HEK293 (cell line): ENCODE results near the gene MARK2.

Experiments used
- CTCF ChIA-PET: fragments of 350-600 bp; formaldehyde crosslinking; extraction: SDS; loops from one replicate; lab custom pipeline; 2021; ENCODE audit warnings: antibody characterized with exemption; lab: Yijun Ruan, JAX
- POLR2A ChIA-PET: fragments of 300-600 bp; formaldehyde crosslinking; extraction: SDS; loops from one replicate; lab custom pipeline; 2020; ENCODE audit warnings: antibody characterized with exemption, inconsistent platforms; lab: Yijun Ruan, JAX
- H3K27ac ChIP-seq: fragments of 200-500 bp; sonication (Bioruptor generic); 2 replicates; pipeline ENCODE4 v1.5.1; 2014; ENCODE audit warnings: low read depth, low read length, control low read depth, inconsistent platforms; ENCODE audit errors: extremely low read depth
- H3K36me3 ChIP-seq, 2 experiments: fragments of 200-500 bp in 1 of 2; sonication (Bioruptor generic) in 1 of 2; 1 replicate in 1 of 2; 2 replicates in 1 of 2; pipeline ENCODE4 v1.5.1; 2014 to 2017; ENCODE audit warnings: inconsistent platforms in 2 of 2, low read length in 2 of 2; ENCODE audit not compliant: control insufficient read depth in 2 of 2, insufficient read depth in 1 of 2
- H3K4me1 ChIP-seq: fragments of 200-500 bp; sonication (Bioruptor generic); 2 replicates; pipeline ENCODE4 v1.5.1; 2014; ENCODE audit warnings: mild to moderate bottlenecking, low read length, inconsistent platforms; ENCODE audit not compliant: control insufficient read depth, insufficient read depth
- H3K4me3 ChIP-seq: 2 replicates; pipeline ENCODE4 v1.5.1; 2011; ENCODE audit warnings: low read depth, mild to moderate bottlenecking, control low read depth, low read length, moderate library complexity
- H3K9me3 ChIP-seq: fragments of 200-500 bp; sonication (Bioruptor generic); 2 replicates; pipeline ENCODE4 v1.5.1; 2014; ENCODE audit warnings: low read depth, low read length, inconsistent platforms; ENCODE audit not compliant: control insufficient read depth, insufficient read depth
- GLIS2 ChIP-seq: fragments of 450-650 bp; formaldehyde crosslinking; IDR thresholded peaks from 2 replicates; pipeline ENCODE4 v1.5.1; 2016; ENCODE audit warnings: missing biosample characterization, missing genetic modification characterization
- IKZF3 ChIP-seq: fragments of 450-650 bp; IDR thresholded peaks from 2 replicates; pipeline ENCODE4 v1.5.0; 2018; ENCODE audit warnings: missing biosample characterization, mild to moderate bottlenecking, missing genetic modification characterization, moderate library complexity
- MEIS1 ChIP-seq: sonication (generic); formaldehyde crosslinking; IDR thresholded peaks from 2 replicates; pipeline ENCODE4 v1.8.1; 2022; ENCODE audit warnings: missing genetic modification reagents, mild to moderate bottlenecking, borderline replicate concordance
- OVOL3 ChIP-seq: fragments of 450-650 bp; formaldehyde crosslinking; IDR thresholded peaks from 2 replicates; pipeline ENCODE4 v1.5.1; 2016; ENCODE audit warnings: missing biosample characterization, missing genetic modification characterization
- SP3 ChIP-seq: fragments of 450-650 bp; formaldehyde crosslinking; IDR thresholded peaks from 2 replicates; pipeline ENCODE4 v1.5.1; 2016; ENCODE audit warnings: missing biosample characterization, missing genetic modification characterization
- YY2 ChIP-seq: fragments of 450-650 bp; formaldehyde crosslinking; IDR thresholded peaks from 2 replicates; pipeline ENCODE4 v1.5.1; 2016; ENCODE audit warnings: missing biosample characterization, missing genetic modification characterization
- ZBTB1 ChIP-seq: fragments of 450-650 bp; formaldehyde crosslinking; IDR thresholded peaks from 2 replicates; pipeline ENCODE4 v1.5.1; 2016; ENCODE audit warnings: missing biosample characterization, missing genetic modification characterization
- ZNF19 ChIP-seq: fragments of 450-650 bp; formaldehyde crosslinking; IDR thresholded peaks from 2 replicates; pipeline ENCODE4; 2016; ENCODE audit warnings: missing biosample characterization, missing genetic modification characterization, low read depth
- ZNF214 ChIP-seq: fragments of 450-650 bp; formaldehyde crosslinking; IDR thresholded peaks from 2 replicates; pipeline ENCODE4 v1.5.1; 2017; ENCODE audit warnings: missing biosample characterization, mild to moderate bottlenecking, missing genetic modification characterization, borderline replicate concordance
- ZNF350 ChIP-seq: fragments of 450-650 bp; formaldehyde crosslinking; IDR thresholded peaks from 2 replicates; pipeline ENCODE4 v1.5.0; 2017; ENCODE audit warnings: missing biosample characterization, mild to moderate bottlenecking, missing genetic modification characterization
- ZNF529 ChIP-seq: fragments of 450-650 bp; formaldehyde crosslinking; IDR thresholded peaks from 2 replicates; pipeline ENCODE4 v1.5.1; 2017; ENCODE audit warnings: missing genetic modification characterization, missing biosample characterization; ENCODE audit not compliant: insufficient replicate concordance
- ZNF560 ChIP-seq: fragments of 450-650 bp; formaldehyde crosslinking; IDR thresholded peaks from 2 replicates; pipeline ENCODE4 v1.5.1; 2017; ENCODE audit warnings: missing biosample characterization, missing genetic modification characterization, borderline replicate concordance
- ZNF654 ChIP-seq: fragments of 450-650 bp; formaldehyde crosslinking; IDR thresholded peaks from 2 replicates; pipeline ENCODE4 v1.5.1; 2016; ENCODE audit warnings: low read depth, missing biosample characterization, missing genetic modification characterization
- ZNF664 ChIP-seq: fragments of 450-650 bp; formaldehyde crosslinking; IDR thresholded peaks from 2 replicates; pipeline ENCODE4 v1.5.1; 2016; ENCODE audit warnings: missing biosample characterization, missing genetic modification characterization
- ZNF791 ChIP-seq: fragments of 450-650 bp; formaldehyde crosslinking; IDR thresholded peaks from 2 replicates; pipeline ENCODE4 v1.5.1; 2016; ENCODE audit warnings: missing biosample characterization, missing genetic modification characterization
- ZNF837 ChIP-seq: fragments of 450-650 bp; formaldehyde crosslinking; IDR thresholded peaks from 2 replicates; pipeline ENCODE4 v1.5.1; 2016; ENCODE audit warnings: missing biosample characterization, missing genetic modification characterization
- TF ChIP-seq, protein P1 (sequence below): fragments of 450-650 bp; IDR thresholded peaks from 2 replicates; pipeline ENCODE4 v1.5.1; 2018; ENCODE audit warnings: missing biosample characterization, missing genetic modification characterization
- TF ChIP-seq, protein P2 (sequence below): fragments of 450-650 bp; formaldehyde crosslinking; IDR thresholded peaks from 2 replicates; pipeline ENCODE4 v1.5.1; 2017; ENCODE audit warnings: missing biosample characterization, missing genetic modification characterization
- TF ChIP-seq, protein P3 (sequence below): fragments of 450-650 bp; formaldehyde crosslinking; optimal IDR thresholded peaks from 2 replicates; pipeline ENCODE3; 2016; ENCODE audit warnings: missing biosample characterization, mild to moderate bottlenecking, missing genetic modification characterization
- TF ChIP-seq, protein P4 (sequence below): fragments of 450-650 bp; formaldehyde crosslinking; IDR thresholded peaks from 2 replicates; pipeline ENCODE4 v1.5.1; 2016; ENCODE audit warnings: missing biosample characterization, missing genetic modification characterization
- TF ChIP-seq, protein P5 (sequence below): fragments of 450-650 bp; formaldehyde crosslinking; conservative IDR thresholded peaks from 2 replicates; pipeline ENCODE4 v1.5.1; 2016; ENCODE audit warnings: low read depth, missing biosample characterization, missing genetic modification characterization

The MARK2 gene

DNA sequence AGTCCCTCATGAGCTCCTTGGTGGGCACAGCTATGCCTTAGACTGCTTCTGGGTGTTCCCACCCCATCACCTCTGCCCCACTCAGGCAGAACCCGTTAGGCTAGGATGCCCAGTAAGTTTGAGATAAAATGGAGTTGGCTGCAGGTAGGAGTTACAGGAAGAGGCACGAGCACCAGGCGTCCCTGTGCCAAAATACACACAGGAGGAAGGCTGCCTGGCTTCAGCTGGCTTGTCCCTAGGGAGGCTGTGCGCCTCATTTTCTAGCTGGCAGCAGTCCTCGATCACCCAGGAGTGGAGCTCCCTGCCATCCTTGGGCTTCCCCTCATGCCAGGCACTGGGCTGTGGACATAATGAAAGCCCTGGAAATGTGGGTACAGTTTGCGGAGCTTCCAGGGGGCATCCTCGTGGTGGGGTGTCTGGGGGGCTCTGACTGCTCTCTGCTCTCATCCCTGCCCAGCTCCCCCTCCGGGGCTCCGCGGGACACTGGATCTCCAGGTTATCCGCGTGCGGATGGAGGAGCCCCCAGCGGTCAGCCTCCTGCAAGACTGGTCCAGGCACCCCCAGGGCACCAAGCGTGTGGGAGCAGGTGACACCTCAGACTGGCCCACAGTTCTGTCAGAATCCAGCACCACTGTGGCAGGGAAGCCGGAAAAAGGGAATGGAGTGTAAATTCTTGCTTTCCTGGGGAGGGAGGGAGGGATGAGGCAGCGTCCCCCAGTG is 12.3 kb upstream of the MARK2 start:
- no peak overlapping the region for H3K4me3 ChIP-seq
- H3K9me3 ChIP-seq = no peaks in the 10 kb centered on the region
- TF ChIP-seq ZNF19 (tag by site-specific recombination) (no peak), OVOL3 (no peak), ZNF560 (tag by site-specific recombination) (no peak), ZNF350 (tag by site-specific recombination) (no peak), ZNF529 (tag by site-specific recombination) (no peak), ZBTB1 (tag by site-specific recombination) (no peak), IKZF3 (tag by site-specific recombination) (no peak), YY2 (tag by site-specific recombination) (no peak)
- TF ChIP-seq, protein P1, sequence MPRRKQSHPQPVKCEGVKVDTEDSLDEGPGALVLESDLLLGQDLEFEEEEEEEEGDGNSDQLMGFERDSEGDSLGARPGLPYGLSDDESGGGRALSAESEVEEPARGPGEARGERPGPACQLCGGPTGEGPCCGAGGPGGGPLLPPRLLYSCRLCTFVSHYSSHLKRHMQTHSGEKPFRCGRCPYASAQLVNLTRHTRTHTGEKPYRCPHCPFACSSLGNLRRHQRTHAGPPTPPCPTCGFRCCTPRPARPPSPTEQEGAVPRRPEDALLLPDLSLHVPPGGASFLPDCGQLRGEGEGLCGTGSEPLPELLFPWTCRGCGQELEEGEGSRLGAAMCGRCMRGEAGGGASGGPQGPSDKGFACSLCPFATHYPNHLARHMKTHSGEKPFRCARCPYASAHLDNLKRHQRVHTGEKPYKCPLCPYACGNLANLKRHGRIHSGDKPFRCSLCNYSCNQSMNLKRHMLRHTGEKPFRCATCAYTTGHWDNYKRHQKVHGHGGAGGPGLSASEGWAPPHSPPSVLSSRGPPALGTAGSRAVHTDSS (tag by site-specific recombination) = no peak
- TF ChIP-seq, protein P2, sequence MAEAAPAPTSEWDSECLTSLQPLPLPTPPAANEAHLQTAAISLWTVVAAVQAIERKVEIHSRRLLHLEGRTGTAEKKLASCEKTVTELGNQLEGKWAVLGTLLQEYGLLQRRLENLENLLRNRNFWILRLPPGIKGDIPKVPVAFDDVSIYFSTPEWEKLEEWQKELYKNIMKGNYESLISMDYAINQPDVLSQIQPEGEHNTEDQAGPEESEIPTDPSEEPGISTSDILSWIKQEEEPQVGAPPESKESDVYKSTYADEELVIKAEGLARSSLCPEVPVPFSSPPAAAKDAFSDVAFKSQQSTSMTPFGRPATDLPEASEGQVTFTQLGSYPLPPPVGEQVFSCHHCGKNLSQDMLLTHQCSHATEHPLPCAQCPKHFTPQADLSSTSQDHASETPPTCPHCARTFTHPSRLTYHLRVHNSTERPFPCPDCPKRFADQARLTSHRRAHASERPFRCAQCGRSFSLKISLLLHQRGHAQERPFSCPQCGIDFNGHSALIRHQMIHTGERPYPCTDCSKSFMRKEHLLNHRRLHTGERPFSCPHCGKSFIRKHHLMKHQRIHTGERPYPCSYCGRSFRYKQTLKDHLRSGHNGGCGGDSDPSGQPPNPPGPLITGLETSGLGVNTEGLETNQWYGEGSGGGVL = no peak
- TF ChIP-seq, protein P3, sequence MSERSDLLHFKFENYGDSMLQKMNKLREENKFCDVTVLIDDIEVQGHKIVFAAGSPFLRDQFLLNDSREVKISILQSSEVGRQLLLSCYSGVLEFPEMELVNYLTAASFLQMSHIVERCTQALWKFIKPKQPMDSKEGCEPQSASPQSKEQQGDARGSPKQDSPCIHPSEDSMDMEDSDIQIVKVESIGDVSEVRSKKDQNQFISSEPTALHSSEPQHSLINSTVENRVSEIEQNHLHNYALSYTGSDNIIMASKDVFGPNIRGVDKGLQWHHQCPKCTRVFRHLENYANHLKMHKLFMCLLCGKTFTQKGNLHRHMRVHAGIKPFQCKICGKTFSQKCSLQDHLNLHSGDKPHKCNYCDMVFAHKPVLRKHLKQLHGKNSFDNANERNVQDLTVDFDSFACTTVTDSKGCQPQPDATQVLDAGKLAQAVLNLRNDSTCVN (tag by site-specific recombination) = no peak
- POLR2A ChIA-PET = interaction anchor here (0.6 to 1.0 kb wide), 2 partner anchors 13 to 67 kb away, joined by 3 read pairs; no protein-coding TSS in a partner anchor
- CTCF ChIA-PET = interaction anchor here (2.2 kb wide), 1 partner anchor 10 kb away, joined by 8 read pairs; no protein-coding TSS in a partner anchor
- H3K36me3 ChIP-seq = peaks cover 10 to 62% of the 10 kb centered on the region in 2 experiments; a peak in 2 of 3 replicates
- no peak overlapping the region for H3K27ac ChIP-seq
- no peaks in the 10 kb centered on the region for H3K4me1 ChIP-seq

DNA sequence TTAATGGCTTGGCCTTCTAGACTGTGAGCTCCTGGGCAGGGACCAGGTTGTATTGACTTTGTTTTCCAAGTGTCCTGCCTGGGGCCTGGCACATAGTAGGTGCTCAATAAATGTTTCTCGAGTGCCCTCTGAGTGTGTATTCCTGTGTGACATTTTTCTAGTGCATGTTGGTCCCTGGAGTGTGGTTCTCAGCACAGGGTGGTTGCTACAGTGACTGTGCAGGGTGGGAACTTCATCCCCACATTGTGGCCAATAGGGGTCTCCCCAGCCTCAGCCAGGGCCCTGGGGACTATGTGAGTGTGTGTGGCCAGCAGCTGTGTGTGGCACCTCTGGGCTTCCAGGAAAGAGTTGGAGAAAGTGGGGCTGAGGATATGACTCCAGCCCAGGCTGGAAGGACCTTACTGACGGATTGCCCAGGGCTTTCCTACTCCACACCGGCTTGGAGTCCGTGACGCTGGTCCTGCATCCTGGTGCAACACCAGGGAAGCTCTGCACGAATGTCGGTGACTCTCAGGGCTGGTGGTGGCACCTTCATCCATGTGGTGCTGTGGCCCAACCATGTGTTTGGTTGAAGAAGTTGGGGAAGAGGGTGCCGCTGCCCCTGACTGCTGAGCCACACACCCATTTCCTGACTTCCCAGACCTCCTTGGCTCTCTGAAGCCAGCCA is 9.0 kb upstream of the MARK2 start:
- Histone ChIP-seq H3K9me3 (no peaks in the 10 kb centered on the region), H3K4me3 (no peak overlapping the region), H3K36me3 (peaks cover 3 to 32% of the 10 kb centered on the region in 2 experiments; a peak in 2 of 3 replicates), H3K27ac (no peak overlapping the region), H3K4me1 (no peaks in the 10 kb centered on the region)
- ChIA-PET CTCF (interaction anchor here (0.6 to 2.3 kb wide), 11 partner anchors 8 to 467 kb away, joined by 3 to 7 read pairs (median 4); partner anchors contain the start of gene MARK2), POLR2A (interaction anchor here (1.0 kb wide), 1 partner anchor 116 kb away, joined by 4 read pairs; no protein-coding TSS in a partner anchor)
- TF ChIP-seq, protein P4, sequence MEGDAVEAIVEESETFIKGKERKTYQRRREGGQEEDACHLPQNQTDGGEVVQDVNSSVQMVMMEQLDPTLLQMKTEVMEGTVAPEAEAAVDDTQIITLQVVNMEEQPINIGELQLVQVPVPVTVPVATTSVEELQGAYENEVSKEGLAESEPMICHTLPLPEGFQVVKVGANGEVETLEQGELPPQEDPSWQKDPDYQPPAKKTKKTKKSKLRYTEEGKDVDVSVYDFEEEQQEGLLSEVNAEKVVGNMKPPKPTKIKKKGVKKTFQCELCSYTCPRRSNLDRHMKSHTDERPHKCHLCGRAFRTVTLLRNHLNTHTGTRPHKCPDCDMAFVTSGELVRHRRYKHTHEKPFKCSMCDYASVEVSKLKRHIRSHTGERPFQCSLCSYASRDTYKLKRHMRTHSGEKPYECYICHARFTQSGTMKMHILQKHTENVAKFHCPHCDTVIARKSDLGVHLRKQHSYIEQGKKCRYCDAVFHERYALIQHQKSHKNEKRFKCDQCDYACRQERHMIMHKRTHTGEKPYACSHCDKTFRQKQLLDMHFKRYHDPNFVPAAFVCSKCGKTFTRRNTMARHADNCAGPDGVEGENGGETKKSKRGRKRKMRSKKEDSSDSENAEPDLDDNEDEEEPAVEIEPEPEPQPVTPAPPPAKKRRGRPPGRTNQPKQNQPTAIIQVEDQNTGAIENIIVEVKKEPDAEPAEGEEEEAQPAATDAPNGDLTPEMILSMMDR = 0 out of 2 replicates have a peak, but pooled peaks have one; percentile 53
- no peak for TF ChIP-seq ZNF837 (tag by site-specific recombination)
- TF ChIP-seq, protein P5, sequence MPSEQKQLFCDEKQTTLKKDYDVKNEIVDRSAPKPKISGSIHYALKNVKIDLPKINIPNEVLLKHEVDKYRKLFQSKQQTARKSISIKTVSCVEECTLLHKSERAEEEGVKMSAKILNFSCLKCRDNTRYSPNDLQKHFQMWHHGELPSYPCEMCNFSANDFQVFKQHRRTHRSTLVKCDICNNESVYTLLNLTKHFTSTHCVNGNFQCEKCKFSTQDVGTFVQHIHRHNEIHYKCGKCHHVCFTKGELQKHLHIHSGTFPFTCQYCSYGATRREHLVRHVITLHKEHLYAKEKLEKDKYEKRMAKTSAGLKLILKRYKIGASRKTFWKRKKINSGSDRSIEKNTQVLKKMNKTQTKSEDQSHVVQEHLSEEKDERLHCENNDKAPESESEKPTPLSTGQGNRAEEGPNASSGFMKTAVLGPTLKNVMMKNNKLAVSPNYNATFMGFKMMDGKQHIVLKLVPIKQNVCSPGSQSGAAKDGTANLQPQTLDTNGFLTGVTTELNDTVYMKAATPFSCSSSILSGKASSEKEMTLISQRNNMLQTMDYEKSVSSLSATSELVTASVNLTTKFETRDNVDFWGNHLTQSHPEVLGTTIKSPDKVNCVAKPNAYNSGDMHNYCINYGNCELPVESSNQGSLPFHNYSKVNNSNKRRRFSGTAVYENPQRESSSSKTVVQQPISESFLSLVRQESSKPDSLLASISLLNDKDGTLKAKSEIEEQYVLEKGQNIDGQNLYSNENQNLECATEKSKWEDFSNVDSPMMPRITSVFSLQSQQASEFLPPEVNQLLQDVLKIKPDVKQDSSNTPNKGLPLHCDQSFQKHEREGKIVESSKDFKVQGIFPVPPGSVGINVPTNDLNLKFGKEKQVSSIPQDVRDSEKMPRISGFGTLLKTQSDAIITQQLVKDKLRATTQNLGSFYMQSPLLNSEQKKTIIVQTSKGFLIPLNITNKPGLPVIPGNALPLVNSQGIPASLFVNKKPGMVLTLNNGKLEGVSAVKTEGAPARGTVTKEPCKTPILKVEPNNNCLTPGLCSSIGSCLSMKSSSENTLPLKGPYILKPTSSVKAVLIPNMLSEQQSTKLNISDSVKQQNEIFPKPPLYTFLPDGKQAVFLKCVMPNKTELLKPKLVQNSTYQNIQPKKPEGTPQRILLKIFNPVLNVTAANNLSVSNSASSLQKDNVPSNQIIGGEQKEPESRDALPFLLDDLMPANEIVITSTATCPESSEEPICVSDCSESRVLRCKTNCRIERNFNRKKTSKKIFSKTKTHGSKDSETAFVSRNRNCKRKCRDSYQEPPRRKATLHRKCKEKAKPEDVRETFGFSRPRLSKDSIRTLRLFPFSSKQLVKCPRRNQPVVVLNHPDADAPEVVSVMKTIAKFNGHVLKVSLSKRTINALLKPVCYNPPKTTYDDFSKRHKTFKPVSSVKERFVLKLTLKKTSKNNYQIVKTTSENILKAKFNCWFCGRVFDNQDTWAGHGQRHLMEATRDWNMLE = no peak
- no peak for TF ChIP-seq MEIS1 (CRISPR knock-in tag)
- no peak for TF ChIP-seq SP3 (tag by site-specific recombination)
- TF ChIP-seq GLIS2 (tag by site-specific recombination) = no peak
- no peak for TF ChIP-seq ZNF214 (tag by site-specific recombination)
- TF ChIP-seq ZNF791 (tag by site-specific recombination) = no peak
- peak; percentile 61 for TF ChIP-seq ZNF664
- peak; percentile 29 for TF ChIP-seq ZNF654
